BE2C (cell line): ENCODE data around the gene ZNG1C. TPM values are rescaled to one million over a fixed set of nuclear protein-coding genes. Genes with fewer than 3 reads are reported as not detected.
"Not testable (repeated sequence)": the region's sequence is repeated elsewhere in the genome, so short reads cannot be mapped to it uniquely, and the experiment has no call there.

Experiments
- DNase-seq: peaks from one replicate; pipeline ENCODE4 v3.0.0-alpha.2; 2020
- H3K27me3 ChIP-seq: fragments of 250-450 bp; sonication (Bioruptor Pico); 2 replicates; pipeline ENCODE4 v1.5.1; 2020; ENCODE audit warnings: mild to moderate bottlenecking
- H3K36me3 ChIP-seq: fragments of 250-450 bp; sonication (Bioruptor Pico); 2 replicates; pipeline ENCODE4 v1.5.1; 2020; ENCODE audit warnings: mild to moderate bottlenecking
- H3K4me1 ChIP-seq: fragments of 250-450 bp; sonication (Bioruptor Pico); 2 replicates; pipeline ENCODE4 v1.5.1; 2020
- H3K4me3 ChIP-seq: 2 replicates; pipeline ENCODE4 v1.5.1; 2011; ENCODE audit warnings: low read depth, low read length
- H3K9me3 ChIP-seq: fragments of 250-450 bp; sonication (Bioruptor Pico); 2 replicates; pipeline ENCODE4 v1.5.1; 2020
- polyA plus RNA-seq: library from polyadenylated mRNA; unstranded; fragments of >200 nt; gene quantifications from one replicate; pipeline ENCODE4 v1.2.1, GENCODE V29; 2012; ENCODE audit warnings: low read depth, missing spikeins; ENCODE audit not compliant: insufficient read length, insufficient read depth

ZNG1C gene
- polyA plus RNA-seq = 5.7 TPM

DNA sequence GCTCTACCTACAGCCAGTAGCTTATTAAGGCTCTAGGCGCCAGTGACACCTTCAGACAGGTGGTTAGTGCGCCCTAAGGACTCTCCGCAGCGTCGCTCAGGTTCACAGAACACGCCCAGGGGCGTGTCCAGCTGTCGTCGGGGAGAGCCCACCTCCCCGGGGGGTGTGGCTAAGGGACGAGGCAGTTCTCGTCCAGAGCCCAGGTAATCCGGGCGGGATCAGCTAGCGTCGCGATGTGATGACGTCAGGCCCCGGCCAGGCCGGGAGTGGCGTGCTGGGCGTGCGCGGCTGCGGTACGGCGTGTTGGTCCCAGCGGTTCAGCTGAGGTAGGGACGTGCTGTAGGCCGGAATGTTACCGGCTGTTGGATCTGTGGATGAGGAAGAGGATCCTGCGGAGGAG is at the start of gene ZNG1C:
Gene ZNG1C, plus strand, starts transcription at position 301 of the 400 bp plus-strand sequence. Its CDS starts 49 bp downstream, at position 350.
- H3K27me3 ChIP-seq, H3K9me3 ChIP-seq, H3K4me1 ChIP-seq, DNase-seq, H3K4me3 ChIP-seq, H3K36me3 ChIP-seq: not testable (repeated sequence)

DNA sequence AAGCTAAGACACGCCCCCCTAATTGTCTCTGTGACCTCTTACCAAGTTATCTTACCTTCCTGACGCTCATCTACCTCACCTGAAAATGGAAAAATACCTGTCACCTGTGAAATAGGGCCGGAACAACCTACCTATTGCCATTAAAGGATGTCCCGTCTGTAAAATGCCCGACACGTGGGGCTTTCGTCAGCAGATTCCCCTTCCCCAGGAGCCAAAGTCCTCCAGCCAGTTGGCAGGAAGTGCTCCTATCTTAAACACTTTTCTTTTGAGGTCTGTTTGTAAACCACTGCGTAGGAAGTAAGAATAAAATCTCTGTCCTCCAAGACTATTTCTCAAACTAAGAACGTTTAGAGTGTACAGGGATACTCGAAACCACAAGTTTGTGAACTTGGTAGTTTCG is 654 bp downstream of the ZNG1C start:
- H3K36me3 ChIP-seq, H3K9me3 ChIP-seq, H3K4me3 ChIP-seq, H3K4me1 ChIP-seq, H3K27me3 ChIP-seq, DNase-seq: not testable (repeated sequence)

DNA sequence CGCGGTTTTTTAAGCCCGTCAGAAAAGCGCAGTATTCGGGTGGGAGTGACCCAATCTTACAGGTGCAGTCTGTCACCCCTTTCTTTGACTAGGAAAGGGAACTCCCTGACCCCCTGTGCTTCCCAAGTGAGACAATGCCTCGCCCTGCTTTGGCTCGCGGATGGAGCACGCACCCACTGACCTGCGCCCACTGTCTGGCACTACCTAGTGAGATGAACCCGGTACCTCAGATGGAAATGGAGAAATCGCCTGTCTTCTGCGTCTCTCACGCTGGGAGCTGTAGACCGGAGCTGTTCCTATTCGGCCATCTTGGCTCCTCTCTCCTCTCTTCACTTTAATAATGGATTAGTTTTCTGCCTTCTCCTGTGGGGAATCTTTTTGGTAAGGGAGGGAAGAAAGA is 39.3 kb downstream of the ZNG1C start:
- H3K4me3 ChIP-seq, H3K36me3 ChIP-seq, DNase-seq, H3K4me1 ChIP-seq, H3K27me3 ChIP-seq, H3K9me3 ChIP-seq: not testable (repeated sequence)

DNA sequence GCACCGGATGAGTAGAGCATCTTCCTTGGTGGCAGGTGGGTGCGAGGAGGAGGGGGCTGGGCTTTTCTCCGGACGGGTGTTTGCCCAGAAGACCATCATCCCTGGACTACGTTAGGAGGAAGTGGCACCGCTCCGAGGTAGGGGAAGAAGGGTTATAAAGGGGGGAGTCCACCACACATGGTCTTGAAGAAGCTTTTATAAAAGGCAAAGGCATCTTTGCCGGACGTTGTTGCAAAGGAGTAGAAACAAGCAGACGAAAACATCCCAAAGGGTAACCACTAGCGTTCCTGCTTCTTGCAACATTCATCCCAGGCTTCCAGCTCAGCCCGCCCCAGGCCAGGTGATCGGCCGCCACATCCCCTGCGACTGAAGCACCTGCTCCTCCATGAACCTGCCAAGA is 60.8 kb downstream of the ZNG1C start, which contains the start of gene FOXD4L3:
Gene FOXD4L3, plus strand, starts transcription at position 301 of the 400 bp plus-strand sequence. Its CDS starts 85 bp downstream, at position 386.
- not testable (repeated sequence) for H3K4me3 ChIP-seq, H3K36me3 ChIP-seq, H3K27me3 ChIP-seq, H3K9me3 ChIP-seq, DNase-seq, H3K4me1 ChIP-seq

DNA sequence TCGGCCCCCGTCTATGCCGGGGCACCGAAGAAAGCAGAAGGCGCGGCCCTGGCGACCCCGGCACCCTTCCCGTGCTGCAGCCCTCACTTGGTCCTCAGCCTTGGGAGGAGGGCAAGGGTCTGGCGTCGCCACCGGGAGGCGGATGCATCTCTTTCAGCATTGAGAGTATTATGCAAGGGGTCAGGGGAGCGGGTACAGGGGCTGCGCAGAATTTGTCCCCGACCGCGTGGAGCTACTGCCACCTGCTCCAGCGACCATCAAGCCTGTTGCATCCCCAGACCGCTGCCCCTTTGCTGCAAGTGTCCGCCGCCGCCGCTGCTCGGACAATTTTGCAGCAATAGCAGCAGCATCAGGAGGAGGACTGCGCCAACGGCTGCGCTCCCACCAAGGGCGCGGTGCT is 62.0 kb downstream of the ZNG1C start:
- H3K36me3 ChIP-seq, H3K4me1 ChIP-seq, H3K9me3 ChIP-seq, H3K27me3 ChIP-seq, H3K4me3 ChIP-seq, DNase-seq: not testable (repeated sequence)

DNA sequence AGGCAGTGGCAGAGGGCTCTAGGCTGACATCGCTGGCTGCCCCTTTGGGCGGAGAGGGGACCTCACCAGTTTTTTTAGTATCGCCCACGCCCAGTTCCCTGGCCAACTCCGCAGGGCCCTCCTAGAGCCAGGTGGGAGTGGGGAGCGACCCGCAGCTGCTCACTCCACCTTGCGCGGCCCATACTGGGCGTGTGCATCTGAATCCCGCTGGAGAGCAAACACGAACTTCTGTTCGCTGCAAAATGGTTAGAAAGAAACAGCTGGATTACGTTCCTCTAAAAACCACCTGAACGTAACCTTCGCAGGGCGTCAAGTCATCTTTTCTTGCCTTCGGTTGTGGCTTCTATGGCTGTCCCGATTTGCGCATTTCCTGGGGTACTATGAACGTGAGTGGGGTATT is 62.4 kb downstream of the ZNG1C start:
- H3K27me3 ChIP-seq, H3K4me3 ChIP-seq, DNase-seq, H3K9me3 ChIP-seq, H3K4me1 ChIP-seq, H3K36me3 ChIP-seq: not testable (repeated sequence)

DNA sequence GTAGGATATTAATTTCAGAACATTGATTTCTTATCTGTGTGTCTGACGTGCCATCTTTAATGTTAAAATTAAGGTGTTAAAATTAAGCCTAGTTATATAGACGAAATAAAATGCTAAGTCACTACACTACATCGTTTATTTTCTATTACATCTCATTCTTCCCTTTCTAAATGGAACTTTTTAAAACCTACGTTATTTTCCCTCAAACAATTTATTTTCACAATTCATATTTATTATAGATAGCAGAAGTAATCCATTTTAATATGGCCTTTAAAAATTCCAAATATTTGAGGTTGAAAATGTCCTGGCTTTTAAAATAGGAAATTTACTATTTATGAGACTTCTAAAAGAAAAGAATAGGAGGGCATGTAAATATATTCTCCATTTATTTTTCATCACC is 63.0 kb downstream of the ZNG1C start:
- H3K4me1 ChIP-seq, H3K4me3 ChIP-seq, H3K9me3 ChIP-seq, H3K36me3 ChIP-seq, DNase-seq, H3K27me3 ChIP-seq: not testable (repeated sequence)

DNA sequence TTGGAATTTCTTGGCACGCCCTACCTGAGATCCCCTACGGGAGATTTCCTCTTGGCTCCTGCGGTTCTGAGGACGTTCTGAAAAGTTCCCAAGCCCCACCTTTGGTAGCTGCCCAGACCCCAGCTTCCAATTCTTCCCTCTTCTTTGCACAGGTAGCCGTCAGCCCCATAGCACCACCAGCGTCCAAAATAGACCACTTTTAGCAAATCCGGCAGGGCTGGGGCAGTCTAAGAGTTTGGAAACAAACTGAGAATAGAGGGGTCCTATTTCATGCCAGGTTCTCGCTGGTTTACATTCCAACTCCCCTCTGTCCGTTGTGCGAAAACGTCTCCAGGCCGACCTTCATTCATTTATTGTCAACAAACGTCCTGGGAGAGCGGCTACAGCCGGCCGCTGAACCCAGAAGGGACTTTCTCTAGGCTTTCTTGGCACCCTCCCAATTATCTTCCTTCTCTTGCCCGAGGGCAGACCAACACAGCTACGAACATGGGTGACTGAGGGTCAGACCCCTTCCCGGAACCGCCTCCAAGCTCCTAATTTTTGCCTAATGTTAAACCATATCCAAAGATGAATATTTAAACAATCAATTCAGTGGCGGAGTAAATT is 64.0 kb downstream of the ZNG1C start:
- H3K4me3 ChIP-seq, H3K27me3 ChIP-seq, DNase-seq, H3K36me3 ChIP-seq, H3K4me1 ChIP-seq, H3K9me3 ChIP-seq: not testable (repeated sequence)

DNA sequence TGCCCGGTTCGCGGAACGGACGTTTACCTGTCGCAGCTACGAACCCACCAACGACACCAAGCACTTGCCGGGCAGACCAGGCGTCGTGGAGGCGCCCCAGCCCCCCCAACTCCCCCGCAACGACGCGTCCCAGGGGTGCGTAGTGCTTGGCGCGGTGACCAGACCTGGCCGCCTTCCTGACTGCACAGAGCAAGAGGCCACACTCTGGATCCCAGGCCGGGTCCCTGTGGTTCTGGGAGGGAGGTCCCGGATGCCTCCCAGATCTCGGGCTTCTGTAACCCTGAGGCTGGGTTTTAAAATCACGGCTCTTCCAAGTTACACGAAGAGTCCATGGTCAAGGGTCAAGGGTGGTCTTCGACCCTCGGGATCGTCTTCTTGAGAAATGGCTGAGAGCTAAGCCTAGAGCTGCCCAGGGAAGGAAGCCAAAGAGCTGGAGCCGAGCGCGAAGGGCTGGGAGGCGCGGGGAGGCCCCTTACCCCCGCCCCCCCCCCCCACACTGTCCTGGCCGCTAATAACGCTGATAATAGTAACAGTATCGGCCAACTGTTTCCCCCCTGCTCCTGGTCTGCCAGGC is 64.7 kb downstream of the ZNG1C start:
- not testable (repeated sequence) for H3K4me1 ChIP-seq, H3K4me3 ChIP-seq

DNA sequence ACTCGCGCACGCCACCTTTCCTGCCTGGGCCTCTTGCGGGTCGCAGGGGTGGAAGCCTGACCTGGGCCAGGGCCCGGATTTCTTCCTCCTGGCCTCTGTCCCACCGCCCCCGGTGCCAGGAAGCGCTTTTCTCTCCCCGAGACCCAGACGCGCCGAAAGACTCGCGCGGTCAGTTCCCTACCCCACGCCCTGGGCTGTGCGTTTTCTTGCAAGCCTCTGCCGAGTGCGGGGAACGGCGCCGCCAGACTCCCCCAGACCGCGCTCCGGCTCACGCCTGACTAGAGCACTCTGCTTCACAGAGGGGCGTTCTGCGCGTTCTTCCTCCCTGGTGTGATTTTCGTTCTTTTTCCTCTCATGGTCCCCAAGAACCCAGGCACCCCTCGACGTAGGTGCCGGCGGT is 65.3 kb downstream of the ZNG1C start:
- not testable (repeated sequence) for DNase-seq, H3K9me3 ChIP-seq, H3K4me3 ChIP-seq, H3K4me1 ChIP-seq, H3K27me3 ChIP-seq, H3K36me3 ChIP-seq

More for the DNA sequence above, 64.7 kb downstream of the ZNG1C start:
- H3K27me3 ChIP-seq, H3K9me3 ChIP-seq, H3K36me3 ChIP-seq, DNase-seq: not testable (repeated sequence)

DNA sequence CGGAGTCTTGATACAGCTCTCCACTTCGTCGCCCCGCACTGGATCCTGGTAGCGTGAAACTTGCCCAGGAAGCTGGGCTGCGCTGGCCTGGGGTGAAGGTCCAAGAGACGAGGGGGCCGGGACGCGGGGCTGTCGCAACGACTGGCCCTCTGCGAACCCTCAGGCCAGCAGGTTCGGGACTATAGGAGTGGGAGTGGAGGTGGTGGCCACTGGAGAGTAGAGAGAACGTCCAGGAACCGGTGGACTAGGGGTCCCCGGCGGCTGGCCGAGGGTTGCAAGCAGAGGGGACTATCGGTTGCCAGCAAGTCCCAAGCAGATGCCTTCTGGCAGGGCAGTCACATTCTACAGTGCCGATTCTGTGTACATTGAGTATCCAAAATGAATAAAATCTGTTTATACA is 65.9 kb downstream of the ZNG1C start:
- H3K4me1 ChIP-seq, DNase-seq, H3K4me3 ChIP-seq, H3K9me3 ChIP-seq, H3K36me3 ChIP-seq, H3K27me3 ChIP-seq: not testable (repeated sequence)

DNA sequence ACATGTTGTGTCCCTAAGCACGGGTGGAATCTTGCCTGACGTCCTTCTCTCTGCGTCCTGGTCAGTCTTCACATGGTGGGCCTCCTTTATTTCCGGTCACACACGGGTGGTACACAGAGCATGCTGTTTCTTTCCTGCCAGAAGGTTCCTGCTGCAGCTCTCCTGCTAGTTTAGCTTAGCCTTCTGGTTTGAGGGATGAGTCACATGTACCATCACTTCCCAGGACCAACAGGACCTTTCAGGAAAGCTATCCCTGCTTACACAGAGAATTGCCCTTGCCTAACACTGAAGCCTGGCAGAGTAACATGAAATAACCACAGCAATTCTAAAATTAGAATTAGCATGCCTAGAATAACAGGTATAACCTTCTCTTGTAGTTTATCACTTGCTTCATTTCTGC is 69.4 kb downstream of the ZNG1C start:
- H3K36me3 ChIP-seq = not testable (repeated sequence)

DNA sequence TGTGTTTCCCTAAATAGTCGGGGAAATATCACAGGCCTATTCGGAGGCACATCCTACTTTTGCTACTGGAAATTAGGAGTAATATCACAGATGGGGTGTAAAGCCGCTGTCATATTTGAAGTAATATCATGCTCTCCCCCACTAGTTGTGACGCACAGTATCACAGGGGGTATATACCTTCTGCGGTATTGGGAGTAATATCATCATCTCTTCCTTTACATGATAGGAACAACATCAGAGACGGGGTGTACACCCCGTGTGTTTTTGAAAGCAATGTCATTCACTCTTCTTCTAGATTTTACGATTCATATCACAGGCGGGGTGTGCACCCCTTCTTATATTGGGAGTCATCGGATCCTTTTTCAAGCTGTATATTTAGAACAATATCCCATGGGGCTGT is 76.4 kb downstream of the ZNG1C start:
- not testable (repeated sequence) for DNase-seq, H3K9me3 ChIP-seq, H3K27me3 ChIP-seq, H3K36me3 ChIP-seq, H3K4me1 ChIP-seq, H3K4me3 ChIP-seq

More for the DNA sequence above, 69.4 kb downstream of the ZNG1C start:
- not testable (repeated sequence) for H3K4me3 ChIP-seq, H3K27me3 ChIP-seq, H3K4me1 ChIP-seq, DNase-seq, H3K9me3 ChIP-seq

DNA sequence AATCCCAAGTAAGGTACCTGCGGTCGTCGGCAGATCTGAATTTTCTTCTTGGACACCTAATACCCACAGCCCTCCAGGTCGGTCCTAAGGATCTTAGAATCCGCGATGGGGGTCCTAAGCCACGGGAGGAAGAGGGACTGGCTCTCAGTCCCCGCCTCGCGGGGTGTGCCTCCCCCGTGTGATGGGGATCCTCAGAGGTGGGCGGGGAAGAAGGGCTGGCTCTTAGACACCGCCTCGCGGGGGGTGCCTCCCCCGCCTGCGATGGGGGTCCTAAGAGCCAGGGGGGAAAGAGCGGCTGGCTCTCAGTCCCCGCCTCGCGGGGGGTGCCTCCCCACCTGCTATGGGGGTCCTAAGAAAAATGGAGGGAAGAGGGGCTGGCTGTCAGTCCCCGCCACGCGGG is 82.0 kb downstream of the ZNG1C start:
- H3K27me3 ChIP-seq, H3K4me1 ChIP-seq, H3K36me3 ChIP-seq, H3K4me3 ChIP-seq, DNase-seq, H3K9me3 ChIP-seq: not testable (repeated sequence)

DNA sequence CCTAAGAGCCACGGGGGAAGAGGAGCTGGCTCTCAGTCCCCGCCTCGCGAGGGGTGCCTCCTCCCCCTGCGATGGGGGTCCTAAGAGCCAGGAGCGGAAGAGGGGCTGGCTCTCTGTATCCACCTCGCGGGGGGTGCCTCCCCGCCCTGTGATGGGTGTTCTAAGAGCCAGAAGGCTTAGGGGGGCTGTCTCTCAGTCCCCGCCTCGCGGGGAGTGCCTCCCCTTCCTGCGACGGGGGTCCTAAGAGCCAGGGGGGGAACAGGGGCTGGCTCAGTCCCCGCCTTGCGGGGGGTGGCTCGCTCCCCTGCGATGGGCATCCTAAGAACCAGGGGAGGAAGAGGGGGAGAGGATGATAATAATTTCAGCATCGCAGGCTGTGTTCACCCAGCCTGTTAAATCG is 82.7 kb downstream of the ZNG1C start:
- H3K4me1 ChIP-seq, DNase-seq, H3K4me3 ChIP-seq, H3K27me3 ChIP-seq, H3K9me3 ChIP-seq, H3K36me3 ChIP-seq: not testable (repeated sequence)

DNA sequence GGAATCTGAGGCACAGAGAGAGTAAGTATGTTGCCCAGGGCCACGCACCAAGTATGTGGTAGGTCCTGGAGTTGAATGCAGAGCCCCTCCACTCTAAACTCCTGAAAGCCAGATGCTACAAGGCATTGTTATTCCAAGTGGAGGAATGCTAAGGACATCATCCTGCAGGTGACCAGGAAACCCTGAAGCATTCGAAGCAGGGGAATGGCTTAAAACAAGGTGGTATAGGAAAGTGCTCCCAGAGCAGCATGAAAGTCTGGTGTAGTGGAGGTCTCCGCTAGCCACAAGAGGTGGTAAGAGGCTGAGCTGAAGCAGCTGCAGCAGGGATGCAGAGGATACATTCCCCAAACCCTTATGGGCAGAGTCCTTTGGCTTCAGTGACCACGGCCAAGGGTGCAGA is 87.3 kb downstream of the ZNG1C start:
- H3K27me3 ChIP-seq, H3K9me3 ChIP-seq, H3K4me1 ChIP-seq, H3K4me3 ChIP-seq, DNase-seq, H3K36me3 ChIP-seq: not testable (repeated sequence)
